Measurements from ENCODE around the gene KCNIP3.

KCNIP3 gene

GRCh38 chr2:95275151-95275515, 22.0 kb upstream of the KCNIP3 start:
- DNase-seq: no peak

GRCh38 chr2:95275601-95276243, 21.4 kb upstream of the KCNIP3 start:
- DNase-seq: peak; percentile 10

DNA sequence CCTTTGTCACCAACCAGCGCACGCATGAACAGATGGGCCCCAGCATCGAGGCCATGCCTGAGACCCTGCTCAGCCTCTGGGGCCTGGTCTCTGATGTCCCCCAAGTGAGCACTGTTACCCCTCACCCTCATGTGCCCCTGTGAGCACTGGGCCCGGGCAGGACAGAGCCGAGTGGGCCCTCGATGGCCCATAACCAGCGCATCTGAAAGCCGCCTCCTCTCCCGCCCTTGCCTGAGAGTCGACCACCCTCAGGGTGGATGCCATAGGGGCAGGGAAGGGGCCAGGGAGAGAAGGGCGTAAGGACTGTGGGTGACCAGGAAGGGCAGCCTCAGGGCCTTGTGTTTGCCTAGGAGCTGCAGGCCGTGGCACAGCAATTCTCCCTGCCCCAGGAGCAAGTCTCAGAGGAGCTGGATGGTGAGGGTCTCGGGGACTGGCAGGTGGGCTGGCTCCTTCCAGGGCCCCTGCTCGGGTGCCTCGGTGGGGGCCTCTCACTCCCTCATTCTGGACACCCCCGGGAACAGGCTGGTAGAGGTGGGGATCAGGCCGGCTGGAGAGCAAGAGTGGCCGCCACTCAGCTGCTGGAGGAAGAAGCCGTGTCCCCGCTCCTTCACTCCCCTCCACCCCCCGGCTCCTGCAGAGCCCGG, 20.8 kb upstream of the KCNIP3 start:
- DNase-seq: no peak

GRCh38 chr2:95276888-95277245, 20.3 kb upstream of the KCNIP3 start:
- DNase-seq: no peak

- DNase-seq: no peak
Measured at GRCh38 chr2:95277246-95277906, 19.8 kb upstream of the KCNIP3 start.

- no peak for DNase-seq
Measured at GRCh38 chr2:95278051-95278471, 19.1 kb upstream of the KCNIP3 start.

- DNase-seq: no peak
Measured at GRCh38 chr2:95278637-95279225, 18.4 kb upstream of the KCNIP3 start.

GRCh38 chr2:95279435-95280035, 17.6 kb upstream of the KCNIP3 start:
- DNase-seq: no peak

- DNase-seq: no peak
Measured at GRCh38 chr2:95281071-95281470, 16.1 kb upstream of the KCNIP3 start.

DNA sequence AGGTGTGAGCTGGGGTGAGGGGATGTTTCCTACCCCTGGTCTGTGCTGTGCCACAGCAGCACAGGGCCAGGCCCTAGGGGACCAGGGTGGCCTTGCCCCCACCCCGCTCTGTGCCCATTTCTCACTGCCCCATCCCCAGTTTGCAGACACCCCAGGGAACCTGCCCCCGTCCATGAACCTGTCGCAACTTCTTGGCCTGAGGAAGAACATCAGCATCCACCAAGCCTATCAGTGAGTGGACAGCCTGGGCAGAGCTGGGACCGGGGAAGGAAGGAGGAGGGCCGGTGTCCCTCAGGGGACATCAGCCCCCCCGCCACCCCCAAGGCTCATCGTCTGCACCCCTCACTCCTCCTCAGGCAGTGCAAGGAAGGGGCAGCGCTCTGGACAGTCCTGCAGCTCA, 15.4 kb upstream of the KCNIP3 start:
- DNase-seq: no peak

DNA sequence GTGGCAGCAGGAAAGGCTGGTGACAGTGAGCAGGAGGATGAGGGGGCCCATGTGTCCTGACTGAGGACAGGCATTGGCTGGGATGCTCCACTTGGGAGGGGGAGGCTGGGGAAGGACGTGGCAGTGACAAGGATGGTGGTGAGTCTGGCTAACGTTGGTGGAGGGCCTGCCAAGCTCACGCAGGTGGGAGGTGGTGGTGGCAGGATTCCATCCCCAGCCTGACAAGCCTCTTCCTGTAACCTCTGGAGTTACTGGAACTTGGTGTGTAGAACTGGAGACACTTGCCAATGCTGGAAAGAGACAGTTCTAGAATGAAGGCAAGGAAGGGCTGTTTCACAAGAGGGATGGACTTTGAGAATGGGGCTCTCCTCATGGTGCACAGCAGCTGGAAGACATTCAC, 14.7 kb upstream of the KCNIP3 start:
- DNase-seq: no peak

DNA sequence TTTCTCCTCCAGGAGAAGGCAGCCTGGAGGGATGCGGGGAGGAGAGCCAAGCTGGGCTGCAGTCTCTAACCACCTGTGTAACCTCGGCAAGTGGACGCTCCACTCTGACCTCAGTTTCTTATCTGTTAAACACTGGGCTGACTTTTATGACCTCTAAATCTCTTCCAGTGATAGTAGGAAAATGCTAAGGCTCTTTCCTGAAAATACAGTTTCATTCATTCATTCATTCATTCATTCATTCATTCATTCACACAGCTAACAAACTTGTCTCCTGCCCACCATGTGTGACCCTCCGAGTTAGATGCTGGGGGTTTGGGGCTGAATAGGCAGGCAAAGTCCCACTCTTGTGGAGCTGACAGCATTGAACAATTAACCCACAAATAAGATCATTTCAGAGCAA, 13.6 kb upstream of the KCNIP3 start:
- no peak for DNase-seq

- DNase-seq: no peak
Measured at GRCh38 chr2:95284886-95285541, 12.1 kb upstream of the KCNIP3 start.

DNA sequence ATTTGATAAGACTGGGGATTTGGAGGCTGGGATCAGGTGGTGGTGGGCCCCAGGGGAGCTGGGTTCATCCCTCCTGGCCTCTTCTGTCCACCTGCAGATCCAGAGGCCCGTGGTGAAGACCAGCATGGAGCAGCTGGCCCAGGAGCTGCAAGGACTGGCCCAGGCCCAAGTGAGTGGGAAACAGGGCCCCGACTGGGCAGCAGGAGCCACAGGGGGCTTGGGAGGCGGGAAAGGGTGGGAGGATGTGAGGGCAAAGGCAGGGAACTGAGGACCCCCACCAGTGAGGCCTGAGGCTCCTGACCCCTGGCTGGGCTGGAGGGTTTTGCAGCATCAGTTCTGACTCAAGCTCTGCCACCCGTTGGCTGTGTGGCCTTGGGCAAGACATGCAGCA, 11.6 kb upstream of the KCNIP3 start:
- DNase-seq: no peak

GRCh38 chr2:95287336-95287735, 9.8 kb upstream of the KCNIP3 start:
- no peak for DNase-seq

GRCh38 chr2:95287806-95288205, 9.3 kb upstream of the KCNIP3 start:
- DNase-seq: no peak

GRCh38 chr2:95289253-95289652, 7.9 kb upstream of the KCNIP3 start:
- no peak for DNase-seq

DNA sequence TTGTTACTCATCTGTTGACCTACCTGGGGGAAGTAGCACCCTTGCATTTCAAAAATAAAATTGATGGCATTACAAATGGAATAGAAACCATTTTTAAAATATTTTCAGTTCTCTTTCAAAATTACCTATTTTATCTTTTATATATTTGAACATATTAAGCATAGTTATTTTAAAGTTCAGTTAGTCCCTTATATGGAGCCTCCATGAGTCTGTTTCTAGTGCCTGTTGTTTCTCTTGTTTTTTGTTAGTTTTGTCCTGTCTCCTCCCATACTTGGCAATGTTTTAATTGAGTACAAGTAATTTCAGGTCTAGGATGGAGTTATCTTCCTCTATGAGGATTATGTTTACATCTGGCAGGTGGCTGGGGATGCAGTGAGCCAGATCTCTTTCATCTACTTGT, 5.9 kb upstream of the KCNIP3 start:
- no peak for DNase-seq

- DNase-seq: no peak
Measured at GRCh38 chr2:95292623-95293260, 4.4 kb upstream of the KCNIP3 start.

GRCh38 chr2:95294579-95295250, 2.4 kb upstream of the KCNIP3 start:
- no peak for DNase-seq

DNA sequence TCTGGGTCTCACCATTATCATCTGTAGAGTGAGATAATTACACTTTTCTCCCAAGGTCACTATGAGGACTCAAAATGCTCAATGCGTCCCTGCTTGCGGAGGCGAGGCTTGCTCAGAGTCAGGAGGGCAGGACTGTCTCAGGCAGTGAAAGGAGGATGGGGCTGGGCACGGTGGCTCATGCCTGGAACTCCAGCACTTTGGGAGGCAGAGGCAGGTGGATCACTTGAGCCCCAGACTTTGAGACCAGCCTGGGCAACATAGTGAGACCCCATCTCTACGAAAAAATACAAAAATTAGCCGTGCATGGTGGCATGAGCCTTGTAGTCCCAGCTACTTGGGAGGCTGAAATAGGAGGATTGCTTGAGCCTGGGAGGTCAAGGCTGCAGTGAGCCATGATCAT, 1.8 kb upstream of the KCNIP3 start:
- no peak for DNase-seq

- DNase-seq: no peak
Measured at GRCh38 chr2:95296011-95296410, 1.1 kb upstream of the KCNIP3 start.

Measured in inflammatory macrophage treated with lipopolysaccharide for 4 hours (primary cell).